ENCODE measurements around the gene CTTN.

CTTN gene

GRCh38 chr11:70424765-70425344, 26.5 kb downstream of the CTTN start:
- Histone ChIP-seq H2AFZ (ENCODE audit: low read length) (no peak overlapping the region), H3K79me1 (ENCODE audit: low read depth, low read length) (peaks cover 5% of the 10 kb centered on the region), H3K9ac (ENCODE audit: low read depth, low read length, poor library complexity) (no peak overlapping the region), H2AK5ac (ENCODE audit: low read depth, low read length) (no peak overlapping the region), H3K27ac (replicated peaks; ENCODE audit: low read length) (no peak overlapping the region), H3K4me1 (ENCODE audit: control insufficient read depth in 2 of 2, insufficient read depth in 1 of 2, low read depth in 1 of 2, low read length in 2 of 2) (peaks cover 2 to 3% of the 10 kb centered on the region in 2 donors), H3K4me2 (ENCODE audit: insufficient read depth, low read length, poor library complexity, severe bottlenecking) (no peak overlapping the region), H3K23ac (ENCODE audit: low read depth, low read length, poor library complexity) (peak overlapping the region; percentile 22), H2BK12ac (ENCODE audit: low read length) (no peak overlapping the region), H3K36me3 (replicated peaks in 1 of 2; ENCODE audit: control insufficient read depth in 2 of 2, insufficient read depth in 2 of 2, low read length in 2 of 2) (peaks cover 57 to 87% of the 10 kb centered on the region in 2 donors), H2BK5ac (ENCODE audit: low read length) (no peak overlapping the region), H3K9me3 (replicated peaks in 1 of 2; ENCODE audit: control insufficient read depth in 2 of 2, insufficient read depth in 1 of 2, low read depth in 1 of 2, low read length in 2 of 2) (no peaks in the 10 kb centered on the region), H2BK120ac (ENCODE audit: low read depth, low read length) (no peak overlapping the region), H3K4me3 (ENCODE audit: low read length in 2 of 2) (no peak overlapping the region), H4K8ac (ENCODE audit: low read depth, low read length) (no peak overlapping the region), H3K27me3 (ENCODE audit: control insufficient read depth in 3 of 3, insufficient read depth in 3 of 3, low read depth in 1 of 3, low read length in 3 of 3) (no peaks in the 10 kb centered on the region), H3K18ac (ENCODE audit: low read length) (no peak overlapping the region), H4K91ac (ENCODE audit: low read depth, low read length, poor library complexity) (no peak overlapping the region), H3K4ac (ENCODE audit: low read length) (no peak overlapping the region), H3K14ac (ENCODE audit: low read length) (no peak overlapping the region), H2BK15ac (ENCODE audit: low read length) (no peak overlapping the region)
- DNase-seq (ENCODE audit: low spot score), result no peak
- no CpG with 5 or more reads among the region's 14 CpGs for WGBS, 2 donors (ENCODE audit: extremely low coverage in 2 of 2, insufficient read length in 2 of 2, insufficient replicate concordance in 1 of 2)

- WGBS, 2 donors (ENCODE audit: extremely low coverage in 2 of 2, insufficient read length in 2 of 2, insufficient replicate concordance in 1 of 2), result no CpG with 5 or more reads among the region's 11 CpGs
- H2BK120ac ChIP-seq (ENCODE audit: low read depth, low read length), result no peak overlapping the region
- no peaks in the 10 kb centered on the region for H3K27me3 ChIP-seq (ENCODE audit: control insufficient read depth in 3 of 3, insufficient read depth in 3 of 3, low read depth in 1 of 3, low read length in 3 of 3)
- no peak overlapping the region for H3K23ac ChIP-seq (ENCODE audit: low read depth, low read length, poor library complexity)
- no peak overlapping the region for H2BK12ac ChIP-seq (ENCODE audit: low read length)
- no peak overlapping the region for H2BK15ac ChIP-seq (ENCODE audit: low read length)
- H2AK5ac ChIP-seq (ENCODE audit: low read depth, low read length), result no peak overlapping the region
- H3K9ac ChIP-seq (ENCODE audit: low read depth, low read length, poor library complexity), result no peak overlapping the region
- H3K18ac ChIP-seq (ENCODE audit: low read length), result no peak overlapping the region
- no peak overlapping the region for H3K27ac ChIP-seq (replicated peaks; ENCODE audit: low read length)
- no peak overlapping the region for H3K4ac ChIP-seq (ENCODE audit: low read length)
- no peaks in the 10 kb centered on the region for H3K9me3 ChIP-seq (replicated peaks in 1 of 2; ENCODE audit: control insufficient read depth in 2 of 2, insufficient read depth in 1 of 2, low read depth in 1 of 2, low read length in 2 of 2)
- DNase-seq (ENCODE audit: low spot score), result no peak
- H2AFZ ChIP-seq (ENCODE audit: low read length), result no peak overlapping the region
- no peak overlapping the region for H4K8ac ChIP-seq (ENCODE audit: low read depth, low read length)
- H3K4me3 ChIP-seq (ENCODE audit: low read length in 2 of 2), result no peak overlapping the region
- peaks cover 3 to 4% of the 10 kb centered on the region in 2 donors for H3K4me1 ChIP-seq (ENCODE audit: control insufficient read depth in 2 of 2, insufficient read depth in 1 of 2, low read depth in 1 of 2, low read length in 2 of 2)
- H3K4me2 ChIP-seq (ENCODE audit: insufficient read depth, low read length, poor library complexity, severe bottlenecking), result no peak overlapping the region
- H3K36me3 ChIP-seq (replicated peaks in 1 of 2; ENCODE audit: control insufficient read depth in 2 of 2, insufficient read depth in 2 of 2, low read length in 2 of 2), result peaks cover 61 to 87% of the 10 kb centered on the region in 2 donors
- H4K91ac ChIP-seq (ENCODE audit: low read depth, low read length, poor library complexity), result no peak overlapping the region
- H3K14ac ChIP-seq (ENCODE audit: low read length), result no peak overlapping the region
- peaks cover 5% of the 10 kb centered on the region for H3K79me1 ChIP-seq (ENCODE audit: low read depth, low read length)
- no peak overlapping the region for H2BK5ac ChIP-seq (ENCODE audit: low read length)
Observed at GRCh38 chr11:70427436-70427835, 29.1 kb downstream of the CTTN start.

DNA sequence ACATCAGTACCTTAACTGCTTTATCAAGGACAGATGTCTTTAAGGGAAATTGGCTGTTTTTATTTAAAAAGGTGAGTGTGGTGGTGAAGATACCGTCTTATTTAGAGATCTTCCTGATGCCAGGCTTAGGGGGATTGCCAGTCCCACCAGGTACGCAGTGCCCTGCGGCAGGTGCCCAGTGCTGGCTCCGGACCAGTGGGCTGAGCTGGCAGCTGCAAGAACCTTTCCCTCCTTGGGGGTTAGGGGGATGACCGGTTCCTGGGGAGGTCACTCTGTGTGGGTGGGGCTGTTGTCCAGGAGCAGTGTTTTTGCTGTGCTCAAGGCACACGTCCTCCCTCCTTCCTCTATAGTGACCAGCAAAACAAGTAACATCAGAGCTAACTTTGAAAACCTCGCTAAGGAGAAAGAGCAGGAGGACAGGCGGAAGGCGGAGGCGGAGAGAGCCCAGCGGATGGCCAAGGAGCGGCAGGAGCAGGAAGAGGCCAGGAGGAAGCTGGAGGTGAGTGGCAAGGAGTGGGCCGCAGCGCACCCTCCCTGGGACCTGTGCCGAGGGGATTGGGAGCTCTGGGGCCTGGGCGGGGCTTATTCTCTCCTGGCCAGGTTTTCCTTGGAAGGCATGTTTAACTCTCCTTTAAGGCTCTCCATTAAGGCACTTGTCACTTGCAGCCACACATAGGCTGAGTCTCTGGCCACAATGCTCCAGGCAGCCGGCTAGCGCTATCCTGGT, 30.5 kb downstream of the CTTN start:
- Histone ChIP-seq H3K23ac (ENCODE audit: low read depth, low read length, poor library complexity) (peak overlapping the region; percentile 74), H2AFZ (ENCODE audit: low read length) (no peak overlapping the region), H3K9ac (ENCODE audit: low read depth, low read length, poor library complexity) (peak overlapping the region; percentile 37), H3K79me1 (ENCODE audit: low read depth, low read length) (no peaks in the 10 kb centered on the region), H3K4me2 (ENCODE audit: insufficient read depth, low read length, poor library complexity, severe bottlenecking) (no peak overlapping the region), H3K4ac (ENCODE audit: low read length) (no peak overlapping the region), H2AK5ac (ENCODE audit: low read depth, low read length) (no peak overlapping the region), H3K27ac (replicated peaks; ENCODE audit: low read length) (no peak overlapping the region), H4K8ac (ENCODE audit: low read depth, low read length) (no peak overlapping the region), H3K4me3 (ENCODE audit: low read length in 2 of 2) (no peak overlapping the region), H2BK12ac (ENCODE audit: low read length) (no peak overlapping the region), H2BK15ac (ENCODE audit: low read length) (no peak overlapping the region), H4K91ac (ENCODE audit: low read depth, low read length, poor library complexity) (no peak overlapping the region), H3K14ac (ENCODE audit: low read length) (no peak overlapping the region), H3K18ac (ENCODE audit: low read length) (no peak overlapping the region), H3K4me1 (ENCODE audit: control insufficient read depth in 2 of 2, insufficient read depth in 1 of 2, low read depth in 1 of 2, low read length in 2 of 2) (peaks cover 3 to 4% of the 10 kb centered on the region in 2 donors), H2BK5ac (ENCODE audit: low read length) (no peak overlapping the region), H2BK120ac (ENCODE audit: low read depth, low read length) (no peak overlapping the region), H3K9me3 (replicated peaks in 1 of 2; ENCODE audit: control insufficient read depth in 2 of 2, insufficient read depth in 1 of 2, low read depth in 1 of 2, low read length in 2 of 2) (no peaks in the 10 kb centered on the region), H3K27me3 (ENCODE audit: control insufficient read depth in 3 of 3, insufficient read depth in 3 of 3, low read depth in 1 of 3, low read length in 3 of 3) (no peaks in the 10 kb centered on the region), H3K36me3 (replicated peaks in 1 of 2; ENCODE audit: control insufficient read depth in 2 of 2, insufficient read depth in 2 of 2, low read length in 2 of 2) (peaks cover 66 to 87% of the 10 kb centered on the region in 2 donors)
- no CpG with 5 or more reads among the region's 18 CpGs for WGBS, 2 donors (ENCODE audit: extremely low coverage in 2 of 2, insufficient read length in 2 of 2, insufficient replicate concordance in 1 of 2)
- DNase-seq (ENCODE audit: low spot score), result no peak

DNA sequence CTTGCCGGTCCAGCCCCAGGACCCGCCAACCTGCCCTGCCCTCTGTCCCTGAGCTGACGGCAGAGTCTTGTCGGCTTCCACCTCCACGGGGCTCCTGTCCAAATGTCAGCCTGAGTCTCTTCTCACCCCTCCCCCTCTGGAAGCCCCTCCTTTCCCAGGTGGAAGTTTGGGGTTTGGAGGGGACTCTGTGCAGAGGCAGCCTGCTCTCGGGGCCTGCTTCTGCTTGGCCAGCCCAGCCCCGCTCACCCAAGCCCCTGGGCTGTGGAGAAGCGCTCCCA, 31.0 kb downstream of the CTTN start:
- Histone ChIP-seq H2BK12ac (ENCODE audit: low read length) (no peak overlapping the region), H3K4me1 (ENCODE audit: control insufficient read depth in 2 of 2, insufficient read depth in 1 of 2, low read depth in 1 of 2, low read length in 2 of 2) (peaks cover 0 to 4% of the 10 kb centered on the region in 2 donors), H4K91ac (ENCODE audit: low read depth, low read length, poor library complexity) (no peak overlapping the region), H3K79me1 (ENCODE audit: low read depth, low read length) (no peaks in the 10 kb centered on the region), H2BK120ac (ENCODE audit: low read depth, low read length) (no peak overlapping the region), H4K8ac (ENCODE audit: low read depth, low read length) (no peak overlapping the region), H3K23ac (ENCODE audit: low read depth, low read length, poor library complexity) (peak overlapping the region; percentile 74), H3K18ac (ENCODE audit: low read length) (no peak overlapping the region), H3K36me3 (replicated peaks in 1 of 2; ENCODE audit: control insufficient read depth in 2 of 2, insufficient read depth in 2 of 2, low read length in 2 of 2) (peaks cover 65 to 87% of the 10 kb centered on the region in 2 donors), H3K4ac (ENCODE audit: low read length) (no peak overlapping the region), H3K4me3 (ENCODE audit: low read length in 2 of 2) (no peak overlapping the region), H3K4me2 (ENCODE audit: insufficient read depth, low read length, poor library complexity, severe bottlenecking) (no peak overlapping the region), H3K27ac (replicated peaks; ENCODE audit: low read length) (no peak overlapping the region), H3K14ac (ENCODE audit: low read length) (no peak overlapping the region), H2AK5ac (ENCODE audit: low read depth, low read length) (no peak overlapping the region), H3K9me3 (replicated peaks in 1 of 2; ENCODE audit: control insufficient read depth in 2 of 2, insufficient read depth in 1 of 2, low read depth in 1 of 2, low read length in 2 of 2) (no peaks in the 10 kb centered on the region), H2BK5ac (ENCODE audit: low read length) (no peak overlapping the region), H3K9ac (ENCODE audit: low read depth, low read length, poor library complexity) (peak overlapping the region; percentile 12), H2AFZ (ENCODE audit: low read length) (no peak overlapping the region), H2BK15ac (ENCODE audit: low read length) (no peak overlapping the region), H3K27me3 (ENCODE audit: control insufficient read depth in 3 of 3, insufficient read depth in 3 of 3, low read depth in 1 of 3, low read length in 3 of 3) (no peaks in the 10 kb centered on the region)
- DNase-seq (ENCODE audit: low spot score), result no peak
- WGBS, 2 donors (ENCODE audit: extremely low coverage in 2 of 2, insufficient read length in 2 of 2, insufficient replicate concordance in 1 of 2), result no CpG with 5 or more reads among the region's 8 CpGs

Measured in neuronal stem cell (in vitro differentiated cells).